ACC112 (cell line): Measurements from ENCODE around the gene ITM2C.

ENCODE experiments used
- H2AFZ ChIP-seq: fragments of 200-600 bp; sonication (generic); one replicate; pipeline ENCODE4 v1.6.0; 2017; ENCODE audit warnings: antibody characterized with exemption, low read length; ENCODE audit not compliant: unreplicated experiment
- H3K27ac ChIP-seq: fragments of 200-600 bp; sonication (generic); 2 replicates; pipeline ENCODE4 v1.5.1; 2014; ENCODE audit warnings: low read depth, mild to moderate bottlenecking, antibody characterized with exemption, low read length, moderate library complexity
- H3K27me3 ChIP-seq: fragments of 200-600 bp; sonication (generic); 2 replicates; pipeline ENCODE4 v1.6.1; 2014; ENCODE audit warnings: mild to moderate bottlenecking, antibody characterized with exemption, low read length, moderate library complexity, mixed read lengths; ENCODE audit not compliant: insufficient read depth
- H3K36me3 ChIP-seq: fragments of 200-600 bp; sonication (generic); 2 replicates; pipeline ENCODE4 v1.6.1; 2016; ENCODE audit warnings: mild to moderate bottlenecking, antibody characterized with exemption, low read length, moderate library complexity, mixed read lengths; ENCODE audit not compliant: insufficient read depth
- H3K4me1 ChIP-seq: fragments of 200-600 bp; sonication (generic); one replicate; pipeline ENCODE4 v1.6.1; 2016; ENCODE audit warnings: low read length, mixed read lengths; ENCODE audit not compliant: insufficient read depth, unreplicated experiment, control insufficient read depth
- H3K4me3 ChIP-seq: fragments of 200-600 bp; sonication (generic); 2 replicates; pipeline ENCODE4 v1.5.1; 2014; ENCODE audit warnings: mild to moderate bottlenecking, low read depth, low read length
- H3K79me2 ChIP-seq: fragments of 200-600 bp; sonication (generic); one replicate; pipeline ENCODE4 v1.6.0; 2016; ENCODE audit warnings: low read length; ENCODE audit not compliant: control insufficient read depth, unreplicated experiment, insufficient read depth

The ITM2C gene

GRCh38 chr2:230868161-230868946 lies 3.6 kb downstream of the ITM2C start:
- no peak overlapping the region for H3K4me3 ChIP-seq

GRCh38 chr2:230868947-230869913 lies 4.5 kb downstream of the ITM2C start:
- Histone ChIP-seq H3K27me3 (peaks cover 15% of the 10 kb centered on the region), H2AFZ (no peak overlapping the region), H3K79me2 (no peaks in the 10 kb centered on the region), H3K4me3 (no peak overlapping the region), H3K36me3 (no peaks in the 10 kb centered on the region), H3K4me1 (peaks cover 6% of the 10 kb centered on the region), H3K27ac (no peak overlapping the region)

More at GRCh38 chr2:230868161-230868946, 3.6 kb downstream of the ITM2C start:
- H3K27me3 ChIP-seq = peaks cover 24% of the 10 kb centered on the region
- H3K4me1 ChIP-seq = peaks cover 6% of the 10 kb centered on the region
- no peaks in the 10 kb centered on the region for H3K36me3 ChIP-seq
- no peak overlapping the region for H3K27ac ChIP-seq
- H2AFZ ChIP-seq = no peak overlapping the region
- no peaks in the 10 kb centered on the region for H3K79me2 ChIP-seq

GRCh38 chr2:230869914-230870543 lies 5.3 kb downstream of the ITM2C start:
- Histone ChIP-seq H3K79me2 (no peaks in the 10 kb centered on the region), H2AFZ (no peak overlapping the region), H3K36me3 (no peaks in the 10 kb centered on the region), H3K27me3 (peaks cover 14% of the 10 kb centered on the region), H3K27ac (no peak overlapping the region), H3K4me3 (no peak overlapping the region), H3K4me1 (peaks cover 6% of the 10 kb centered on the region)

GRCh38 chr2:230870544-230871360 lies 6.0 kb downstream of the ITM2C start:
- no peak overlapping the region for H3K27ac ChIP-seq
- H3K36me3 ChIP-seq = no peaks in the 10 kb centered on the region
- H3K79me2 ChIP-seq = no peaks in the 10 kb centered on the region
- no peak overlapping the region for H3K4me3 ChIP-seq
- peaks cover 6% of the 10 kb centered on the region for H3K4me1 ChIP-seq
- no peak overlapping the region for H2AFZ ChIP-seq
- H3K27me3 ChIP-seq = peaks cover 7% of the 10 kb centered on the region; the same call in 1 of the 2 replicates

- H3K36me3 ChIP-seq = no peaks in the 10 kb centered on the region
- no peaks in the 10 kb centered on the region for H3K27me3 ChIP-seq
- no peaks in the 10 kb centered on the region for H3K79me2 ChIP-seq
- no peak overlapping the region for H3K4me3 ChIP-seq
- no peak overlapping the region for H3K27ac ChIP-seq
- H2AFZ ChIP-seq = no peak overlapping the region
- H3K4me1 ChIP-seq = peaks cover 6% of the 10 kb centered on the region
These were observed 6.8 kb downstream of the ITM2C start for GRCh38 chr2:230871361-230872150.

GRCh38 chr2:230872151-230872967 lies 7.6 kb downstream of the ITM2C start:
- Histone ChIP-seq H3K79me2 (no peaks in the 10 kb centered on the region), H3K27ac (no peak overlapping the region), H3K4me1 (no peaks in the 10 kb centered on the region), H3K27me3 (no peaks in the 10 kb centered on the region), H3K36me3 (no peaks in the 10 kb centered on the region), H2AFZ (no peak overlapping the region), H3K4me3 (no peak overlapping the region)

- Histone ChIP-seq H3K4me1 (no peaks in the 10 kb centered on the region), H3K27ac (no peak overlapping the region), H3K79me2 (no peaks in the 10 kb centered on the region), H2AFZ (no peak overlapping the region), H3K27me3 (no peaks in the 10 kb centered on the region), H3K36me3 (no peaks in the 10 kb centered on the region), H3K4me3 (no peak overlapping the region)
These were observed 8.4 kb downstream of the ITM2C start for GRCh38 chr2:230872968-230873660.

- Histone ChIP-seq H3K4me1 (no peaks in the 10 kb centered on the region), H3K36me3 (no peaks in the 10 kb centered on the region), H3K4me3 (no peak overlapping the region), H3K27ac (no peak overlapping the region), H3K79me2 (no peaks in the 10 kb centered on the region), H3K27me3 (no peaks in the 10 kb centered on the region), H2AFZ (no peak overlapping the region)
These were observed 9.1 kb downstream of the ITM2C start for GRCh38 chr2:230873661-230874401.
